ENCODE measurements around the gene LRRC59.

GRCh38 chr17:50397919-50398285, 579 bp upstream of the LRRC59 start:
- TF ChIP-seq CHD1 (IDR thresholded peaks at IDR 0.05; ENCODE audit: low read depth, low read length) (no peak), CTCF (conservative IDR thresholded peaks at IDR 0.05; ENCODE audit: low read depth, low read length) (no peak), USF2 (IDR thresholded peaks at IDR 0.05; ENCODE audit: low read depth, low read length) (no peak), RAD21 (IDR thresholded peaks at IDR 0.05; ENCODE audit: low read length) (no peak)
